Stimulated activated CD8-positive, alpha-beta memory T cell treated with anti-CD3 and anti-CD28 coated beads, Interleukin-12 subunit alpha, Interleukin-12 subunit beta, amount 100 ng/mL, for 1 hour (primary cell): Measurements from ENCODE around the gene TMEM63B.
"Not testable (repeated sequence)": the region's sequence is repeated elsewhere in the genome, so short reads cannot be mapped to it uniquely, and the experiment has no call there.

ENCODE experiments used
- DNase-seq: peaks from one replicate; pipeline ENCODE4 v3.0.0-alpha.2; 2020; ENCODE audit warnings: low read depth

Gene TMEM63B

DNA sequence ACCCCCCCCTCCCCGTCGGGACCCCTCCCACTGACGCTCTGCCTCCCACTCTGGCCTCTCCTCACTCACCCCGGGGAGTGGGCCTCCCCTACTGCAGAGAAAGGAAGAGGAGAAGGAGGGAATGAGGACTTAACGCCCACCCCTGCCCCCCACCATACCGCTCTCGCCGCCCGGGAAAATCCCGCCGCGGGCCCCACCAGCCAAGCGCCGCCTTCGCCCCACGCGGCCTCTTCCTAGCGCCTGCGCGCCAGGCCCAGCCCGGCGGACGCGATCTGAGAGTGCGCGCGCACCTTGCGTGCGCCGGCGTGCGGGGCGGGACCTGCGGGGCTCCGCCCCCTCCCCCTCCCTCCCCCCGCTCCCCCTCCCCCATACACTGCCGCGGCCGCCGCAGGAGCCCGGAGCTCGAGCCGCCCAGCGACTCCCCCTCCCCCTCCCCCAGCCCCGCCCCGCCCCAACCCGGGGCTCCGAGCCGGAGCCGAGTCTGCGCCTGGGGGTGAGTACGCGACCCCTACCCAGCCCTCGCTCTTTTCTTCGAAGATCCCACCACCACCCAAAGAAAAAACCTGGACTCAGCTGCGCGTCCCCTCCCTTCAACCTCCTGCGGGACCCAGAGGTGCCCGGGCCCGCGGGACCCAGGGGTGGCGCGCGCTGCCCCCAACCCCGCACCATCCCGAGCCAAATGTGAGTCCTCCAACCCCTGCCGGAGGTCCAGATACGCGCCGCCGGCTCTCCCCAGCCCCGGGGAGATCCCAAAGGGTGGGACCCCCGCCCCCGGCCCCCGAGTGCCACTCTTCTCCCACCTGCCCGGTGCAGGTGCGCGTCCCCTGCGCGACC is at the start of gene TMEM63B, which contains the start of gene MRPL14:
TMEM63B (plus strand) TSS at position 369 of the 834 bp plus-strand sequence. CDS start 7,031 bp downstream, outside the sequence.
MRPL14 (minus strand) TSS at position 267 of the 834 bp plus-strand sequence. CDS start 10,841 bp downstream, outside the sequence.
- peak; percentile 82 for DNase-seq

DNA sequence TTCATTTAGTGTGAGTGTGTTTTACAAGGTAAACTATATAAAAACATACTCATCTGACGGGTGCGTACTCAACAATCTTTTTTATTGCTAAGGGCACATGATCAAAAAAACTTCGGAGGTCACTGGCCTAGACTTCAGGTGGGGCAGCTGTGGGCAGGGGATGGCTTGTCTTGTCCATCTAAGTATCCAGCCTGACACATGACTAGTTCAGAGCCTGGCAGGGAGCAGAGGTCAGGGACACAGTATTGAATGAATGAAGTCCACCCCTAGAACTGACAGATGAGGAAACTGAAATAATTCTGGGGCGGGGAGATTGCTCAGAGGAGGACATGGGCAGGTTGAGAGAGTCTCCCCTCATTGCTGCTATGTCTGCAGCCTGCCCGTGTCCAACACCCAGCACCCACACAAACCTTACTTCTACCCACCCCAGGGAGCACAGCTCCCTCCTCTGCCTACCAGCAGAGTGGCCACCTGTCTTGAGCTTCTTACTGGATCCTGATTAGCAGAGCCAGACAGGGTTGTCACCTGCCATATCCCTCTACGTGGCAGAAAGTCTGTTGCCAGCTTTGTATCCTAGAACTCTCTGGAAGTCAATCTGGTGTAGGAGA is 49.0 kb upstream of the TMEM63B start:
- DNase-seq, result no peak

DNA sequence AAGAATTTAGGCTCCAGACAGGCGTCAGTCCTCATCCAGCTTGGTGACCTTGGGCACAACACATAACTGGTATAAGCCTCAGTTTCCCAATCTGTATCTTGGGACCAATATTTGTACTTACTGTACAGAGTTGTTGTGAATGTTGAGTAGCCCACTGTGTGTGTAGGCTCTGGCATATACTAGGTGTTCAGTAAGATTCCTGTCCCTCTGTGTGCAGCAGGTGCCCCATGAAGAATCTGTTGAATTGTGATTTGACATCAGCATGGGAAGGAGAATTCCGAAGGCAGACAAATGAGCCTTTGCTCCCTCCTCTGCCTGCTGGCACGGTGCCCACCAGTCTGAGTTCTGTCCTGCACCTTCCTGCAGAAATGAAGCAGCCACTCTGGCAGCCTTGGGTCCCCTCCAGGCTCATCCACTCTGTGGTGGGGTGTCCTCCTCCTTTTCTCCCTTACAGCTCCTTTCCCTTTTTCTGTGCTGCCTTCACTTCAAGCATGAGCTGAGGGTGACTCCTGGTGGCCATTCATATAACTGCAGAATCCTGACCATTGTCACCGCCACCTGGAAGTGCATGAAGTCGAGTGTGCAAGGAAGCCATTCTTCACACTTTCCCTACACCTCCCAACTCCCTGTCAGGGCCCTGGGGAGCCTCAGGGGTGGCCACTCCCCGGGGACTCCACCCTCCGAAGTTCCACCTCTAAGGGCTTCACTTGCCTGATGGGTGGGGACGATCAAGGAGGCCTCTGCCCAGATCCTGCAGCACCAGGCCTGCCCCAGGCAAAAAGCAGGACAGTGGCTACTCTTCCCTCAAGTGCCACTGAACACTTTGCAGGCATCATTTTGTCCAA is 48.3 kb upstream of the TMEM63B start:
- peak; percentile 49 for DNase-seq

DNA sequence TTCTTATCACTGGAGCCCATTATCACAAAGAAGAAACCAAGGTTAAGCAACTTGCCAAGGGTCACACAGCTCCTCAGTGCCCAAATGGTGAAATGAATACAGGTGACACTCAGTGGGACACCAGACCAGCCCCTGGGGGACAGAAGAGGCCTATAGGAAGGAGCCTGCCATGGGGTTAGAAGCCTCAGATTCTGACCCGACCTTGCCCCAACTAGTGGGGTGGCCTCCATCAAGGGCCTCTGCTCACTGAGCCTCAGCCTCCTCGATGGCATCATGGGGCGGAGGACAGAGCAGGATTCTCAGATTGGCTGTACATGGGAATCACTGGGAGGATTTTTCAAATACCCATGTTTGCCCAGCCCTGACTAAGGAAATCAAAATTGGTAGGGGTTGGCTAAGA is 47.7 kb upstream of the TMEM63B start:
- no peak for DNase-seq

DNA sequence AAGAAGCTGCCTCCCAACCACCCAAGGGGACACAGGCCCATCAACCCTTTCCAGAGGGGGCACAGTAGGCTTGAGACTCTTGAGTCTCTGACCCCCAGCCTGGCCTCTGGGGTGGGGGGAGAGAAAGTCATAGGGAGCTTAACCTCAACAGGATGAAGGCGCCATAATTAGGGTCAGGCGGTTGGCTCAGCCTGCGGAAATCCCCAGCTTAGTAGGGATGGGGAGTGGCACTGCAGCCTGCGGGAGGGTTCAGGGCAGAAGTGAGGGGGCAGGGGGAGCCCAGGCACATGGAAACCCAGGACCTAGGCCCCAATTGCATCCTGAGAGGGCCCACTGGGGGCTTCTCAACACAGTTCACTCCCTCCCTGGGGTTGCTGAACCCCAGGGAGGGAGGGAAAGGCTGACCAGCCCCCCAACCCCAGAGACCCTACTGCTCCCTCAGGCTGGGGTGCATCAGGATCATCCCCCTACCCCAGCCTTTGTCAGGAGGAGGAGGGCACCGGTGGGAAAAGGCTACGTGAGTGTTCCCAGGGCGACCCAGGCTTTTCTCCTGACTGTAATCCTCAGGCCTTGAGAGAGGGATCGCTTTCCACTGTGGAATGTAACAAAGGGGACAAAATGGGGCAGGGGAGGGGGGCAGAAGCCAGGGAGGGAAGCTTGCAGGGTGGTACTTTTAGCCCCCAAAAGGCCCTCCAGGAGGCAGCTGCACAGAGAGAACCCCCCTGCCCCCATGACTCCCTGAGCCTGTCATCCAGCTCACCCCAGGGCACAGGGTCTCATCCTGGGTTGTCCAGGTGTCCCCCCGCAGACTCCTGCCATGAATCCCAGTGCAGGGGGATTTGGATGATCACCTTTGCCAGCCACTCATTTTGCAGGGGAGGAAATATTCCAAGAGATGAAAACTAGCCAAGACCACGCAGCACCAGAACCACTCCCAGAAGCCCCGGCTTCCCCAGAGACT is 46.5 kb upstream of the TMEM63B start:
- no peak for DNase-seq

DNA sequence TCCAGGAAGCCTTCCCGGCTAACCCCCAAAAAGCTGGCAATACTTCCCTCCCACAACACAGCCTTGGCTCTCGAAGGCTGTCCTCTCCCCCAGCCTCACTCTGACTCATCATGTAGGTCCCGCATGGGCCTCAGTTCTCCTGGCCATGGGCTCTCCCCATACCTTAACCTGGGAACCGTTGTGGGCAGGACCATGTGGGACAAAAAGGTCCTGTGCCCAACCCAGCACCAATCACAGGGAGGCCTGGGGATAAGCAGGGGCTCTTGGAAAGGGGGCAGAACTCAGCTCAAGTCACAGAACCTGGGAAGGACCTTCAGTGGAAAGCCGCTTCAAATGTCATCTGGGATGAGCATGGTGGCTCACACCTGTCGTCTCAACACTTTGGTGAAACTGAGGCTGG is 45.6 kb upstream of the TMEM63B start:
- DNase-seq, result no peak

DNA sequence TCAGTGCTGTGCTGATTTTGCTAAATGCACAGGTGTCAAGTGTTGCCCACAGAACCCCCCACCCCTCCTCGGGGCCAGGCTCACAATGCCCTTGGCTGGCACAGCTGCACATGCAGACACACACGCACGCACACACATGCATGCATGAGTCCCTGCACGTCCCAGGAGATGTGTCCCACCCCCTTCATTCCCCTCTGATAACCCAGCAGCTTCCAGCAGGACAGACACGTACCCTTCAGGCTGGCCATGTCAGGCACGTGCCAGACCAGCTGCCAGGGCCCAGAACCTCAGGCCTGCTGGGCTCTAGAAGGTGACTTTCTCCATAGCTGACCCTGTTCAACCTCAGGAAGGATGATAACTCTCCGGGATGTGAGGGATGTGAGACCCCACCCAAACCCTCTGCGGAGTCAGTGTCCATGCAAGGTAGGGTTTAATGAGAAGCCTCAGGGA is 44.5 kb upstream of the TMEM63B start:
- DNase-seq, result no peak

DNA sequence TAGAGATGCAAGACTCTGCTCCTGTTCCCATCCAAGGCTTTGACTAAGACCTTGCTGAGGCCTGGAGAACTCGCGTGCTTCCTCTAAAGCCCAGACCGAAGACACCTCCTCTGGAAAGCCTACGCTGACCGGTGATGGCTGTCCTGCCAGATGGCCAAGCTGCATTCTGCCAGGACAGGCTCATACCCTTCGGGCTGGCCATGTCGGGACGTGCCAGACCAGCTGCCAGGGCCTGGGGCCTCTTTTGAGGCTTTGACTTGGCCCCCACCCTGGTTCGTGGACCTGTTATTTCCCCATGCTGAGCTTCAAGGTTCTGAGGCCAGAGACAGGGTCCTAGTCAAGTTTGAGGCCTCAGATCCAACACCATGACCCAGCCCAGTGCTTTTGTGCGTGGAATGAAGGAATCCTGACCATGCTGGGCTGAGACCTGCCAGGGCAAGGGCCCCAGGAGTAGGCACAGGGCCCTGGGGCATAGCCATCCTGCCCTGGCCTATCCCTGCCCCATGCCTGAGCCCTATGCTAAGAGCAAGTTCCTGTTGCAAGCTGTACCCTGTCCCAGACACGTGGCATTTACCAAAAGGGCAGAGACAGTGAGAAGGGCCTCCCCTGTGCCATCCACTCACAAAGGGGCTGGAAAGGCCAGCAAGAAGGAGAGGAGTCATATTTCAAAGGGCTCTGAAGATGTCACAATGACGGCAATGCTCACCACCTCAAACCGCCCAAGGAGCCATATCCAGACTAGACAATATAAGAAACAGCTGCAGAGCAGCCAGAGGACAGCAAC is 42.9 kb upstream of the TMEM63B start:
- no peak for DNase-seq

DNA sequence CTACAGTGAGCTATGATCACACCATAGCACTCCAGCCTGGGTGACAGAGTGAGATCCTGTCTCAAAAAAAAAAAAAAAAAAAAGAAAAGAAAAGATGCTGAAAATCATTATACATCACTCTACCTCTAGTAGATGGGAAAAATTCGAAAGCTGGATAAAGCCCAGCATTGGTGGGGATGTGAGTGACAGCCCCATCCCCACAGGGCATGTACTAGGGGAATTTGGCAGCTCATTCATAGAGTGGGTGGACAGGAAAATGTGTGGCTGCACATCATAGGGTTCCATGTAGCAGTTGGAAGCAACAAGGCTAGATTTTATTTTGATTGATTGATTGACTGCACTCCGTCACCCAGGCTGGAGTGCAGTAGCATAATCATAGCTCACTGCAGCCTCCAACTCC is 42.1 kb upstream of the TMEM63B start:
- no peak for DNase-seq

DNA sequence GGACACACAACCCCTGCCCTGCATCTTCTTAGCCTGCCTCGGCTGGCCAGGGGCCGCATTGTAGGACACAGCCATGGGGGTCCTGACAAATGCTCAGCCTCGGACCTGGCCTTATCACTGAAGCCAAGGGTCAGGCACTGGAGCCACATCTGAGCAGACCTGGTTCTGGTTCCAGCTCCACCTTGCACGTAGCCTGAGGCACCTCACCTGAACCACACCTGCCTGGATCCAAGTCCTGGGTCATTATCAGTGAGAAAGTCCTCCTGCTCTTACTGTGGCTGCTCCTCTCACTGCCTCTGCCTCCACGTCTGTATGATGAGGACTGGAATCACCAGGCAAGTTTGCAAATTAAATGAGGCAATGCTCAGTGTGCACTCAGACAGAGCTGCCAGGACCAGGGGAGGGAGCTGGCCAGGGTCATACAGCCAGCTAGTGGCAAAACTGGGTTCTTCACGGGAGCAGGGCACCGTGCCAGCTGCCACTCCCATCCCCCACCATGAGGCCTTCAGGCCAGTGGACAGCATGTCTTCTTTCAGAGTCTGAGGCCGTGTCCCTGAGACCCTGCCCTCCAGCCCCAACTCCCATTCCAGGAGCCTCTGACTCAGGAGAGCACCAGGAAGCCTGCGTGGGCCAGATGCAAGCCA is 40.3 kb upstream of the TMEM63B start:
- no peak for DNase-seq

DNA sequence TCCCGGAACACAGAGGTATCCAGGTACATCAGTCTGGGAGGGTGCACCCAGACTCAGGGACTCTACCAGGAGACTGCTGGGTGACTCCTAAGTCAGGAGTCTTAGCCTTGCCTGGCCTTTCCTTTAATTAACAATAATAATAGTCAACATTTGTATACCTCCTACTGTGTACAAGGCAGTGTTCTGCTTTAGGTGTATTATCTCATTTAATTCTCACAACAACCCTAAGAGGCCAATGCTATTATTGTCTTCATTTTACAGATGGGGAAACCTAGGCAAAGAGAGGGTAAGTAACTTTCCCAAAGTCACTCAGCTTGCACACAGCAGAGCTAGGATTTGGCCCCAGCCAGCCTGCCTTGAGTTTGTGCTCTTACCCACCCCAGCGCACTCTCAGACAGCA is 39.7 kb upstream of the TMEM63B start:
- no peak for DNase-seq

DNA sequence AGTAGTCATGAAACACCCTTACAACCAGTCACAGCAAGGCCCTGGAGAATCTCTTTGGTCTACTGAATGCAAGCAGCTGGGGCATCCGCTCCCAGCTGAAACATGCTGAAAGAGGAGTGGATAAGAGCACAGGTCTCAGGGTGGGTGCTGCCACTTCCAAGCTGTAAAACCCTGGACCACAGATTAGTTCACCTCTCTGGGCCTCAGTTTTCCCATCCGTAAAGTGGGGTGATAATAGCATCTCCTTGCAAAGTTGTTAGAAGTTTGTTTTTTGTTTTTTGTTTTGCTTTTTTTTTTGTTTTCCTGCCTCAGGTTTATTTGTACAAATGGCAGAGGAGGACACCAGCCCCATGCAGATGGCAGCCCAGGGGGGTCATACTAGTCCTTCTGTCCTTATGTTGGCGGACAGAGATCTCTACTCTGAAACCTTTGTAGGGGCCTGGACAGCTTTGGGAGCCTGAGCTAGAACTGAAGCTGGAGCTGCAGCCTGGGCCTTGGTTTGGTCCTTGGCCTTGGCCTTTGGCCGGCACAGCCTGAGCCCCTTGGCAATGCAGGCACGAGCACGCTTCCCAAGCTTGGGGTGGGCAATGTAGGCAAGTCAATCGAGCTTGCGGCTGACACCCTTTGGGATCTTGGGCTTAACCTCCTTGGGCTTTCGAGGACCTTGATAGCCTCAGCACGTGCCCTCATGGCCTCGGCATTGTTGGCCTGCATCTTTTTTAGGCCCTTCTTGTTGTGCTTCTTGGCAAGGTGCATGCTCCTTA is 38.3 kb upstream of the TMEM63B start:
- DNase-seq, result no peak

DNA sequence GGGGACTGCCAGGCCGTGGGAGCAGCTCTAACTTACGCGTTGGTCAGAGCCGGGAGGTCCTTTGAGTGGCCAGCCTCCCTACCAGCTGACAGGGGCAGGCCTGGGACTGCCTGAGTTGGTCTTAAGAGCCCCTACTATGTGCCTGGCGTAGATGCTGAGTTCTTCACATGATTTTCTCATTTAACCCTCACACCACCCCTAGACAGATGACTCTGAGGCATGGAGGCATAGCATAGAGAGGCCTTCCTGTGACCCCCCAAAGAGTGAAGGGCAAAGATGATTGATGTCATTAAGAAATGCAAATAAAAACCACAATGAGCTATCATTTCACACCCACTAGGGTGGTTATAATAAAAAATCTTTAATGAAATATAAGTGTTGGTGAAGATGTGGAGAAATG is 36.9 kb upstream of the TMEM63B start:
- no peak for DNase-seq

DNA sequence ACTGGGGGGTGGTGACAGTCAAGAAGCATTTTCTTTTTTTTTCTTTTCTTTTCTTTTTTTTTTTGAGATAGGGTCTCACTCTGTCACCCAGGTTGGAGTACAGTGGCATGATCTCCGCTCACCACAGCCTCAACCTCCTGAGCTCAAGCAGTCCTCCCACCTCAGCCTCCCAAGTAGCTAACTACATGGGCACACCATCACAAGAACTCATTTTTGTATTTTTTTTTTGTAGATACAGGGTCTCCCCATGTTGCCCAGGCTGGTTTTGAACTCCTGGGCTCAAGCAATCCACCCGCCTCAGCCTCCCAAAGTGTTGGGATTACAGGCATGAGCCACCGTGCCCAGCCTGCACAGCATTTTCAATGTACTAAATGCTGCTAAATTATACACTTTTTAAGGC is 36.0 kb upstream of the TMEM63B start:
- not testable (repeated sequence) for DNase-seq

DNA sequence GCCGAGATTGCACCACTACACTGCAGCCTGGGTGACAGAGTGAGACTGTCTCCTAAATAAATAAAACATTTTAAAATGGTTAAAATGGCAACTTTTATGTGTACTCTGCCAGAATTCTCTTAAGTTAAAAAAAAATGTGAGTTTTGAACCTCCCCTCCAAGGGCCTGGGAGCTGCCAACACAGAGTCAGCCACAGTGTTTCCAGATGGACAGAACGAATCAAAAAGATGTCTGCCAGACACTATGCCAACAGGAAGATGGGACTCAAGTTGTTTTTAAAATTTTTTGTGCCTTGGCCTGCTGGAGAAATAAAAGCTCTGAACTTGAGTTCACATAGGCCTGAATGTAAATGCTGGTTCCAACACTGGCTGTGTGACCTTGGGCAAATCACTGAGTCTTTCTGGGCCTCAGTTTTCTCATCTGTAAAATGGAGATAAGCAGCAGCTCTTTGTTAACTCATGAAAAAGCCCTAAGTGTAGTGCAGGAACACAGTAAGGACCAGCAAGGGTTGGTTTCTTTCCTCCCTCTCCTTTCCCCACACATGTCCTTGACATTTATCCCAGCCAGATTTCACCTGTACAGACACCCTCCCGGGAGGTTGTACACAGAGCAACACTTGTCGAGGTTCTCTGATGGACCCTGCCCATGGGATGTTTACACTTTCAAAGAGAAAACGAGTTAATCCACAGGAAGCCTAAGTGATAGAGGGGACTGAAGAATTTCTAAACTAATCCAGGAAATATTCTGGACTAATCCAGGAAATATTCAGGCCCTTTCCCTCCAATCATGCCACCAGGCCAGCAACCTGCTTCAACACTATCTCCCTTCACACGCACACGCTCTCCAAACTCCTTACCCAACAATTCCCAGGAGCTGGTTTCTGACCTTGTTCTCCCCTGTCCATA is 35.1 kb upstream of the TMEM63B start:
- no peak for DNase-seq

DNA sequence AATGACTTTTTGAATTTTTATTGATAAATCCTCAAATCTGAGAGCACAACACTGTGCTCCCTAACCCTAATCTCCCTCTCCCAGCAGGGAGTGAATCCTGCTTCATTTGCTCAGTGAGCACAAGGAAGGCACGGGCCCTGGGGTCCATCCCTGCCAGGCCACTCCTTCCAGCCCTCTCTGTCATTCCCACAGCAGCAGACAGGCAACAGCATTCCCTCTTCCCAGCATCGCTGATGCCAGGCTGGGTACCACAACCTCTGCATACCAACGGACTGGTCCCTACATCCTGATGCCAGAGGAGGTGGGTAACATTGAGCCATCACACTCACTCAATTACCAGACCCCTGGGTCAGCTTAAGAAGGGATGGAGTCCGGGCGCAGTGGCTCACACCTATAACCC is 34.3 kb upstream of the TMEM63B start:
- no peak for DNase-seq

DNA sequence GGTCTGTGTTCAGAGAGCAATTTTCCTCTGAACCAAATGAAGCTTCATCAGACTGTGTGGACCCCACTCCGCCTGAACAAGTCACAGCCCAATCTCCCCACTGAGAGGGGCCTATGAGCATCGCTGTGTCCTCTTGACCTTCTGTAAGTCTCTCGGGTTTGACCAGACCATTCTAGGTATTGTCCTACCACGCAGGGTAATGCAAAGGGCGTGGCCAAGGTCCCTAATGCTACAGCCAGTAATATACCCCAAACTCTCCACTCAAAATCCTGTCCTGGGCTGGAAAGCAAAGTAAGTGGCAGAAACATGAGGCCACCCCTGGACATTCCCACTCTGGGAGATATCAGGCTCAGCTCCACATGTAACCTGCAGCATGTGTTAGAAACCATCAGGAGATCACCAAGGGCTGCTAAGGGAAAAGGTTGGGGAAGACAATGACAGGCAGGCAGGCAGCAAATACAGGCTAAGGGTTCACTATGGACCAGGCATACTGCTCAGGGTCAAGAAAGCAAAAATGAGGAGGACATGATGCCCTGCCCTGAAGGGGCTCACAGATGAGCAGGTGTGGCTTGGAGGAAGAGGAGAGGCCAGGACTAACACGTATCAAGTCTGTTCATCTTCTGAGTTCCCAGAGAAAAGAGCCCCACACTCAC is 33.5 kb upstream of the TMEM63B start:
- no peak for DNase-seq
